K562 (cell line): ENCODE results near the gene VEGFB. TPM values are rescaled to one million over a fixed set of nuclear protein-coding genes. Genes with fewer than 3 reads are reported as not detected.

Source experiments
- CTBP1 ChIP-seq: fragments of 450-650 bp; IDR thresholded peaks from 2 replicates; pipeline ENCODE4 v1.6.1; 2016; ENCODE audit warnings: borderline replicate concordance
- EGR1 ChIP-seq: fragments of 450-650 bp; conservative IDR thresholded peaks from 2 replicates; pipeline ENCODE4 v1.6.1; 2017; ENCODE audit warnings: mild to moderate bottlenecking
- GABPB1 ChIP-seq: sonication (generic); formaldehyde crosslinking; IDR thresholded peaks from 2 replicates; pipeline ENCODE4 v1.8.0; 2022; ENCODE audit warnings: mild to moderate bottlenecking, missing genetic modification reagents
- HMGN3 ChIP-seq: IDR thresholded peaks from 2 replicates; pipeline ENCODE4 v1.6.1; 2011; ENCODE audit warnings: borderline replicate concordance, low read depth, mild to moderate bottlenecking, mixed read lengths, low read length; ENCODE audit not compliant: insufficient read length; ENCODE audit errors: extremely low read depth
- HNRNPL ChIP-seq: fragments of 200-400 bp; formaldehyde crosslinking; IDR thresholded peaks from 2 replicates; pipeline ENCODE4 v1.6.1; 2017; ENCODE audit warnings: low read depth, mild to moderate bottlenecking, low read length
- KLF13 ChIP-seq: fragments of 450-650 bp; IDR thresholded peaks from 2 replicates; pipeline ENCODE4 v1.6.1; 2016; ENCODE audit warnings: missing genetic modification characterization, low read depth, mild to moderate bottlenecking, missing compliant biosample characterization, moderate library complexity, borderline replicate concordance
- MAFF ChIP-seq: IDR thresholded peaks from 2 replicates; pipeline ENCODE4 v1.6.1; 2012; ENCODE audit warnings: low read length, improper control_type of control experiment
- NFATC3 ChIP-seq: fragments of 450-650 bp; IDR thresholded peaks from 2 replicates; pipeline ENCODE4 v1.6.1; 2017; ENCODE audit warnings: mild to moderate bottlenecking
- PHF8 ChIP-seq: fragments of 200-600 bp; sonication (generic); IDR thresholded peaks from 2 replicates; pipeline ENCODE4 v1.6.1; 2012; ENCODE audit warnings: mixed run types, mild to moderate bottlenecking, inconsistent platforms, low read length, moderate library complexity, borderline replicate concordance
- POLR2A ChIP-seq: fragments of 450-650 bp; conservative IDR thresholded peaks from 2 replicates; pipeline ENCODE4 v1.6.1; 2016
- RNF2 ChIP-seq: sonication (generic); IDR thresholded peaks from 2 replicates; pipeline ENCODE4 v1.6.1; 2016
- SAP30 ChIP-seq: fragments of 200-600 bp; sonication (generic); IDR thresholded peaks from 2 replicates; pipeline ENCODE4 v1.6.1; 2012; ENCODE audit warnings: borderline replicate concordance, low read depth, mild to moderate bottlenecking, moderate library complexity, low read length, control low read depth, inconsistent platforms; ENCODE audit not compliant: insufficient read depth, poor library complexity, severe bottlenecking
- SIN3A ChIP-seq, 2 experiments: fragments of 150-350 bp in 1 of 2; IDR thresholded peaks; 2 replicates each; pipeline ENCODE4 v1.6.1; 2011 to 2016; ENCODE audit warnings: borderline replicate concordance in 2 of 2, low read depth in 2 of 2, low read length in 2 of 2, mild to moderate bottlenecking in 2 of 2, moderate library complexity in 2 of 2; ENCODE audit not compliant: control insufficient read depth in 1 of 2
- SP1 ChIP-seq: sonication (generic); formaldehyde crosslinking; IDR thresholded peaks from 2 replicates; pipeline ENCODE4 v1.8.1; 2022; ENCODE audit warnings: mild to moderate bottlenecking, missing genetic modification reagents
- YY1 ChIP-seq, 3 experiments: IDR thresholded peaks; 2 replicates each; pipeline ENCODE4 v1.6.1; 2011; ENCODE audit warnings: low read length in 2 of 3, mild to moderate bottlenecking in 2 of 3, moderate library complexity in 2 of 3, borderline replicate concordance in 1 of 3, control low read depth in 1 of 3, low read depth in 1 of 3; ENCODE audit not compliant: insufficient read depth in 3 of 3, insufficient replicate concordance in 2 of 3, control insufficient read depth in 1 of 3, insufficient read length in 1 of 3; ENCODE audit errors: extremely low read depth in 1 of 3
- polyA plus RNA-seq, 8 experiments: library from polyadenylated mRNA; depleted of rRNA in 4 of 8; stranded (reverse) in 5 of 8; unstranded in 3 of 8; fragments of >200 nt; fragmentation: Nextera tagmentation in 2 of 8; fragmentation: Illumina TruSeq in 1 of 8; extraction: Ambion mirVana in 2 of 8; extraction: Trizol in 1 of 8; gene quantifications; 2 replicates each; pipeline versions ENCODE4 v1.2.1 to v1.2.3, GENCODE V29; 2011 to 2014; ENCODE audit warnings: inconsistent platforms in 1 of 8, missing spikeins in 1 of 8
- total RNA-seq, 7 experiments: library from RNA; depleted of rRNA in 6 of 7; stranded (reverse); fragments of >200 nt in 6 of 7; fragmentation: Illumina TruSeq in 2 of 7; extraction: Trizol in 2 of 7; gene quantifications; 2 replicates each; pipeline versions ENCODE4 v1.2.1 to v1.2.3, GENCODE V29; 2011 to 2021; ENCODE audit warnings: low replicate concordance in 1 of 7
- TF ChIP-seq, protein P1 (sequence below): sonication (generic); formaldehyde crosslinking; IDR thresholded peaks from 2 replicates; pipeline ENCODE4 v1.9.0; 2022; ENCODE audit warnings: mild to moderate bottlenecking, missing genetic modification reagents
- TF ChIP-seq, protein P2 (sequence below), 2 experiments: IDR thresholded peaks; 2 replicates each; pipeline ENCODE4 v1.6.1; 2011; ENCODE audit warnings: borderline replicate concordance in 1 of 2, control low read depth in 1 of 2, low read depth in 1 of 2, low read length in 1 of 2, mild to moderate bottlenecking in 1 of 2, mixed read lengths in 1 of 2, moderate library complexity in 1 of 2; ENCODE audit not compliant: insufficient read depth in 1 of 2, insufficient read length in 1 of 2, poor library complexity in 1 of 2, severe bottlenecking in 1 of 2; ENCODE audit errors: extremely low read depth in 1 of 2
- TF ChIP-seq, protein P3 (sequence below): fragments of 200-800 bp; sonication (Bioruptor generic); IDR thresholded peaks from 2 replicates; pipeline ENCODE4 v1.6.1; 2017; ENCODE audit warnings: missing genetic modification characterization, missing compliant biosample characterization
- TF ChIP-seq, protein P4 (sequence below): sonication (generic); formaldehyde crosslinking; IDR thresholded peaks from 2 replicates; pipeline ENCODE4 v1.8.0; 2022; ENCODE audit warnings: mild to moderate bottlenecking, missing genetic modification reagents, borderline replicate concordance

The VEGFB gene
- total and polyA plus RNA-seq, 9 of the 15 experiments (the other 6 are each of a cell fraction or from before 2014, with no cell fraction given) = 11.0 to 83.4 (median 25.7) TPM

DNA sequence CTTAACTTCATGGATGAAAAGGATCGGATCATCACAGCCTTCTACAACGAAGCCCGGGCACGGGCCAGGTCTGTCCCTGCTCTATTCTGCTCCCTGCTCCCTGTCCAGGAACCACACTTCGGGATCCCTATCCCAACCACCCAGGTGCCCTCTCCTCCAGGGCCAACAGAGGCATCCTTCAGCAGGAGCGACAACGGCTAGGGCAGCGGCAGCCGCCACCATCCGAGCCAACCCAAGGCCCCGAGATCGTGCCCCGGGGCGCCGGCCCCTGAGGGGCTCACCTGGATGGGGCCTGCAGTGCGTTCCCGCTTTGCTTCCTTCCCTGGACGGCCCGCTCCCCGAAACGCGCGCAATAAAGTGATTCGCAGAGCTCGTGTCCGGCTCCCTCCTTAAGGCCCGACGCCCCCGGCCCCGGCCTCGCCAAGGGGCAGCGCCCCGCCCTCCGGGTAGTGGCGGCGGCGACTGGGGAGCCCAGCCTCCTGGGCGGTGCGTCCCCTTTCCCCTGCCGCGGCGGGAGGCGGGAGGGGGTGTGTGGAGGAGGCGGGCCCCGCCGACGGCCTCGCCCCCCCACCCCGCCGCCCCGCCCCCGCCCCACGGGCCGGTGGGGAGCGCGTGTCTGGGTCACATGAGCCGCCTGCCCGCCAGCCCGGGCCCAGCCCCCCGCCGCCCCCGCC lies at the start of gene VEGFB (continued):
- 0 out of 4 replicates have a peak, but pooled peaks of 1 of the 2 experiments have one; percentile 46 for TF ChIP-seq SIN3A (IDR thresholded peaks at IDR 0.05; ENCODE audit: borderline replicate concordance in 2 of 2, control insufficient read depth in 1 of 2, low read depth in 2 of 2, low read length in 2 of 2)
- peak; percentile 26; the same call in 1 of the 2 replicates for TF ChIP-seq CTBP1
- TF ChIP-seq, protein P1, sequence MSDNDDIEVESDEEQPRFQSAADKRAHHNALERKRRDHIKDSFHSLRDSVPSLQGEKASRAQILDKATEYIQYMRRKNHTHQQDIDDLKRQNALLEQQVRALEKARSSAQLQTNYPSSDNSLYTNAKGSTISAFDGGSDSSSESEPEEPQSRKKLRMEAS = peak; percentile 46; the same call in 1 of the 2 replicates
- peak; percentile 37; the same call in 1 of the 2 replicates for TF ChIP-seq PHF8
- TF ChIP-seq, protein P2, sequence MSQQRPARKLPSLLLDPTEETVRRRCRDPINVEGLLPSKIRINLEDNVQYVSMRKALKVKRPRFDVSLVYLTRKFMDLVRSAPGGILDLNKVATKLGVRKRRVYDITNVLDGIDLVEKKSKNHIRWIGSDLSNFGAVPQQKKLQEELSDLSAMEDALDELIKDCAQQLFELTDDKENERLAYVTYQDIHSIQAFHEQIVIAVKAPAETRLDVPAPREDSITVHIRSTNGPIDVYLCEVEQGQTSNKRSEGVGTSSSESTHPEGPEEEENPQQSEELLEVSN (IDR thresholded peaks at IDR 0.05; ENCODE audit: borderline replicate concordance in 1 of 2, extremely low read depth in 1 of 2, insufficient read depth in 1 of 2, insufficient read length in 1 of 2, low read depth in 1 of 2, low read length in 1 of 2, poor library complexity in 1 of 2, severe bottlenecking in 1 of 2) = peak in 1 of 2 experiments; percentile 66
- no peak for TF ChIP-seq MAFF
- TF ChIP-seq EGR1 = peak; percentile 75
- TF ChIP-seq HNRNPL = peak; percentile 46; the same call in 1 of the 2 replicates
- TF ChIP-seq SP1 = peak; percentile 67
- TF ChIP-seq, protein P3, sequence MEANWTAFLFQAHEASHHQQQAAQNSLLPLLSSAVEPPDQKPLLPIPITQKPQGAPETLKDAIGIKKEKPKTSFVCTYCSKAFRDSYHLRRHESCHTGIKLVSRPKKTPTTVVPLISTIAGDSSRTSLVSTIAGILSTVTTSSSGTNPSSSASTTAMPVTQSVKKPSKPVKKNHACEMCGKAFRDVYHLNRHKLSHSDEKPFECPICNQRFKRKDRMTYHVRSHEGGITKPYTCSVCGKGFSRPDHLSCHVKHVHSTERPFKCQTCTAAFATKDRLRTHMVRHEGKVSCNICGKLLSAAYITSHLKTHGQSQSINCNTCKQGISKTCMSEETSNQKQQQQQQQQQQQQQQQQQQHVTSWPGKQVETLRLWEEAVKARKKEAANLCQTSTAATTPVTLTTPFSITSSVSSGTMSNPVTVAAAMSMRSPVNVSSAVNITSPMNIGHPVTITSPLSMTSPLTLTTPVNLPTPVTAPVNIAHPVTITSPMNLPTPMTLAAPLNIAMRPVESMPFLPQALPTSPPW (CRISPR knock-in tag) = peak; percentile 94
- TF ChIP-seq, protein P4, sequence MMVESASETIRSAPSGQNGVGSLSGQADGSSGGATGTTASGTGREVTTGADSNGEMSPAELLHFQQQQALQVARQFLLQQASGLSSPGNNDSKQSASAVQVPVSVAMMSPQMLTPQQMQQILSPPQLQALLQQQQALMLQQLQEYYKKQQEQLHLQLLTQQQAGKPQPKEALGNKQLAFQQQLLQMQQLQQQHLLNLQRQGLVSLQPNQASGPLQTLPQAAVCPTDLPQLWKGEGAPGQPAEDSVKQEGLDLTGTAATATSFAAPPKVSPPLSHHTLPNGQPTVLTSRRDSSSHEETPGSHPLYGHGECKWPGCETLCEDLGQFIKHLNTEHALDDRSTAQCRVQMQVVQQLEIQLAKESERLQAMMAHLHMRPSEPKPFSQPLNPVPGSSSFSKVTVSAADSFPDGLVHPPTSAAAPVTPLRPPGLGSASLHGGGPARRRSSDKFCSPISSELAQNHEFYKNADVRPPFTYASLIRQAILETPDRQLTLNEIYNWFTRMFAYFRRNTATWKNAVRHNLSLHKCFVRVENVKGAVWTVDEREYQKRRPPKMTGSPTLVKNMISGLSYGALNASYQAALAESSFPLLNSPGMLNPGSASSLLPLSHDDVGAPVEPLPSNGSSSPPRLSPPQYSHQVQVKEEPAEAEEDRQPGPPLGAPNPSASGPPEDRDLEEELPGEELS (CRISPR knock-in tag) = no peak
- no peak for TF ChIP-seq GABPB1 (CRISPR knock-in tag)
- TF ChIP-seq NFATC3 = no peak
- peak; percentile 53 for TF ChIP-seq HMGN3
- 0 out of 2 replicates have a peak, but pooled peaks have one; percentile 29 for TF ChIP-seq KLF13 (tag)
- TF ChIP-seq POLR2A = peak; percentile 47; the same call in 1 of the 2 replicates
- TF ChIP-seq SAP30 = peak; percentile 62
- peak in 1 of 3 experiments; percentile 15 for TF ChIP-seq YY1 (IDR thresholded peaks at IDR 0.05; ENCODE audit: borderline replicate concordance in 1 of 3, control insufficient read depth in 1 of 3, extremely low read depth in 1 of 3, insufficient read depth in 3 of 3, insufficient read length in 1 of 3, insufficient replicate concordance in 2 of 3, low read depth in 1 of 3, low read length in 2 of 3)
- no peak for TF ChIP-seq RNF2
